HEK293 (cell line): Measurements from ENCODE around the gene AKT3.

Experiments
- CTCF ChIA-PET: fragments of 350-600 bp; formaldehyde crosslinking; extraction: SDS; loops from one replicate; lab custom pipeline; 2021; ENCODE audit warnings: antibody characterized with exemption; lab: Yijun Ruan, JAX
- POLR2A ChIA-PET: fragments of 300-600 bp; formaldehyde crosslinking; extraction: SDS; loops from one replicate; lab custom pipeline; 2020; ENCODE audit warnings: antibody characterized with exemption, inconsistent platforms; lab: Yijun Ruan, JAX
- H3K27ac ChIP-seq: fragments of 200-500 bp; sonication (Bioruptor generic); 2 replicates; pipeline ENCODE4 v1.5.1; 2014; ENCODE audit warnings: low read depth, low read length, control low read depth, inconsistent platforms; ENCODE audit errors: extremely low read depth
- H3K36me3 ChIP-seq, 2 experiments: fragments of 200-500 bp in 1 of 2; sonication (Bioruptor generic) in 1 of 2; 1 replicate in 1 of 2; 2 replicates in 1 of 2; pipeline ENCODE4 v1.5.1; 2014 to 2017; ENCODE audit warnings: inconsistent platforms in 2 of 2, low read length in 2 of 2; ENCODE audit not compliant: control insufficient read depth in 2 of 2, insufficient read depth in 1 of 2
- H3K4me1 ChIP-seq: fragments of 200-500 bp; sonication (Bioruptor generic); 2 replicates; pipeline ENCODE4 v1.5.1; 2014; ENCODE audit warnings: mild to moderate bottlenecking, low read length, inconsistent platforms; ENCODE audit not compliant: control insufficient read depth, insufficient read depth
- H3K4me3 ChIP-seq: 2 replicates; pipeline ENCODE4 v1.5.1; 2011; ENCODE audit warnings: low read depth, mild to moderate bottlenecking, control low read depth, low read length, moderate library complexity
- H3K9me3 ChIP-seq: fragments of 200-500 bp; sonication (Bioruptor generic); 2 replicates; pipeline ENCODE4 v1.5.1; 2014; ENCODE audit warnings: low read depth, low read length, inconsistent platforms; ENCODE audit not compliant: control insufficient read depth, insufficient read depth
- GFI1B ChIP-seq: fragments of 450-650 bp; formaldehyde crosslinking; IDR thresholded peaks from 2 replicates; pipeline ENCODE4 v1.5.1; 2016; ENCODE audit warnings: missing biosample characterization, missing genetic modification characterization
- KLF16 ChIP-seq: fragments of 450-650 bp; formaldehyde crosslinking; IDR thresholded peaks from 2 replicates; pipeline ENCODE4 v1.5.1; 2017; ENCODE audit warnings: missing biosample characterization, missing genetic modification characterization
- MEIS1 ChIP-seq: sonication (generic); formaldehyde crosslinking; IDR thresholded peaks from 2 replicates; pipeline ENCODE4 v1.8.1; 2022; ENCODE audit warnings: missing genetic modification reagents, mild to moderate bottlenecking, borderline replicate concordance
- REPIN1 ChIP-seq: fragments of 450-650 bp; formaldehyde crosslinking; IDR thresholded peaks from 2 replicates; pipeline ENCODE4 v1.5.1; 2017; ENCODE audit warnings: missing biosample characterization, missing genetic modification characterization, low read depth
- YY1 ChIP-seq: fragments of 450-650 bp; formaldehyde crosslinking; IDR thresholded peaks from 2 replicates; pipeline ENCODE4 v1.5.1; 2018; ENCODE audit warnings: missing biosample characterization, missing genetic modification characterization
- YY2 ChIP-seq: fragments of 450-650 bp; formaldehyde crosslinking; IDR thresholded peaks from 2 replicates; pipeline ENCODE4 v1.5.1; 2016; ENCODE audit warnings: missing biosample characterization, missing genetic modification characterization
- ZBTB20 ChIP-seq: fragments of 450-650 bp; formaldehyde crosslinking; IDR thresholded peaks from 2 replicates; pipeline ENCODE4 v1.5.1; 2016; ENCODE audit warnings: missing biosample characterization, missing genetic modification characterization
- ZBTB8A ChIP-seq: fragments of 450-650 bp; formaldehyde crosslinking; IDR thresholded peaks from 2 replicates; pipeline ENCODE4 v1.5.1; 2016; ENCODE audit warnings: missing biosample characterization, missing genetic modification characterization
- ZNF114 ChIP-seq: fragments of 450-650 bp; formaldehyde crosslinking; IDR thresholded peaks from 2 replicates; pipeline ENCODE4 v1.5.0; 2017; ENCODE audit warnings: missing biosample characterization, missing genetic modification characterization
- ZNF138 ChIP-seq: fragments of 450-650 bp; formaldehyde crosslinking; IDR thresholded peaks from 2 replicates; pipeline ENCODE4 v1.5.1; 2016; ENCODE audit warnings: missing biosample characterization, missing genetic modification characterization, borderline replicate concordance
- ZNF155 ChIP-seq: fragments of 450-650 bp; formaldehyde crosslinking; IDR thresholded peaks from 2 replicates; pipeline ENCODE4 v1.5.1; 2016; ENCODE audit warnings: missing biosample characterization, missing genetic modification characterization
- ZNF169 ChIP-seq: fragments of 450-650 bp; formaldehyde crosslinking; IDR thresholded peaks from 2 replicates; pipeline ENCODE4 v1.5.1; 2016; ENCODE audit warnings: missing biosample characterization, missing genetic modification characterization
- ZNF223 ChIP-seq: fragments of 450-650 bp; formaldehyde crosslinking; IDR thresholded peaks from 2 replicates; pipeline ENCODE4 v1.5.1; 2016; ENCODE audit warnings: missing biosample characterization, missing genetic modification characterization
- ZNF239 ChIP-seq: fragments of 450-650 bp; formaldehyde crosslinking; IDR thresholded peaks from 2 replicates; pipeline ENCODE4 v1.5.1; 2016; ENCODE audit warnings: missing biosample characterization, missing genetic modification characterization
- ZNF324 ChIP-seq: fragments of 450-650 bp; formaldehyde crosslinking; IDR thresholded peaks from 2 replicates; pipeline ENCODE4 v1.5.1; 2016; ENCODE audit warnings: missing biosample characterization, missing genetic modification characterization
- ZNF394 ChIP-seq: fragments of 450-650 bp; formaldehyde crosslinking; IDR thresholded peaks from 2 replicates; pipeline ENCODE4 v1.5.1; 2016; ENCODE audit warnings: missing biosample characterization, missing genetic modification characterization, mild to moderate bottlenecking, moderate library complexity, borderline replicate concordance
- ZNF548 ChIP-seq: fragments of 450-650 bp; formaldehyde crosslinking; IDR thresholded peaks from 2 replicates; pipeline ENCODE4 v1.5.1; 2016; ENCODE audit warnings: missing biosample characterization, missing genetic modification characterization
- ZNF549 ChIP-seq: fragments of 450-650 bp; IDR thresholded peaks from 2 replicates; pipeline ENCODE4 v1.5.1; 2018; ENCODE audit warnings: missing biosample characterization, missing genetic modification characterization, mild to moderate bottlenecking, inconsistent platforms, moderate library complexity
- ZNF610 ChIP-seq: fragments of 450-650 bp; formaldehyde crosslinking; IDR thresholded peaks from 2 replicates; pipeline ENCODE4 v1.5.1; 2016; ENCODE audit warnings: missing biosample characterization, missing genetic modification characterization, borderline replicate concordance
- ZNF660 ChIP-seq: fragments of 450-650 bp; IDR thresholded peaks from 2 replicates; pipeline ENCODE4 v1.5.1; 2018; ENCODE audit warnings: missing biosample characterization, mild to moderate bottlenecking, missing genetic modification characterization
- ZNF701 ChIP-seq: fragments of 450-650 bp; formaldehyde crosslinking; IDR thresholded peaks from 2 replicates; pipeline ENCODE4 v1.5.1; 2016; ENCODE audit warnings: missing biosample characterization, missing genetic modification characterization
- ZNF791 ChIP-seq: fragments of 450-650 bp; formaldehyde crosslinking; IDR thresholded peaks from 2 replicates; pipeline ENCODE4 v1.5.1; 2016; ENCODE audit warnings: missing biosample characterization, missing genetic modification characterization
- ZNF830 ChIP-seq: fragments of 450-650 bp; IDR thresholded peaks from 2 replicates; pipeline ENCODE4 v1.5.0; 2018; ENCODE audit warnings: missing biosample characterization, missing genetic modification characterization, low read depth, mild to moderate bottlenecking, moderate library complexity
- TF ChIP-seq, protein P1 (sequence below): fragments of 450-650 bp; formaldehyde crosslinking; IDR thresholded peaks from 2 replicates; pipeline ENCODE4 v1.5.1; 2016; ENCODE audit warnings: missing biosample characterization, missing genetic modification characterization
- TF ChIP-seq, protein P2 (sequence below): fragments of 450-650 bp; formaldehyde crosslinking; IDR thresholded peaks from 2 replicates; pipeline ENCODE4 v1.5.1; 2016; ENCODE audit warnings: missing biosample characterization, missing genetic modification characterization
- TF ChIP-seq, protein P3 (sequence below): fragments of 450-650 bp; formaldehyde crosslinking; IDR thresholded peaks from 2 replicates; pipeline ENCODE4 v1.5.1; 2016; ENCODE audit warnings: missing biosample characterization, missing genetic modification characterization
- TF ChIP-seq, protein P4 (sequence below): fragments of 450-650 bp; IDR thresholded peaks from 2 replicates; pipeline ENCODE4 v1.5.1; 2018; ENCODE audit warnings: missing biosample characterization, mild to moderate bottlenecking, missing genetic modification characterization

Gene AKT3

DNA sequence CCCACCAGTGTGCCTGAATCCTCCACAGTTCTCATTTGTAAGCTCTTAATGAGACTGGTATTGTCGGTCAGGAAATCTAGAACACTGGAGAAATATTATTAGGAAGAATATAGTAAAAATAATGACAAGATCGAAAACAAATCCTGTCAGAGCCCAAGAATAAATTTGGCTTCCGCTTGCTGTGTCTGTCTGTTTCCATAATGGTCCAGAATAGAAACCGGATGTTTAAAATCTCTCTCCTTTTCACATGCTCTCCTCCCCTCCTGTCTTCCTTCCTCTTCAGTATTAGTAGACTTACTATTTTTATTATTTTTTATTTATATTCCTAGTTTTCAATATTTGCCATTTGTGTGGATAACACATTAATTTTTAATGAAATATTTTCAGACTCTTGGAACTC lies 406.5 kb downstream of the AKT3 start:
- no peak for TF ChIP-seq GFI1B (tag by site-specific recombination)
- no peak for TF ChIP-seq ZNF791 (tag by site-specific recombination)
- no peak for TF ChIP-seq ZNF155 (tag by site-specific recombination)
- TF ChIP-seq ZNF549 (tag by site-specific recombination): no peak
- no peak for TF ChIP-seq ZNF610 (tag by site-specific recombination)
- TF ChIP-seq ZBTB20 (tag by site-specific recombination): no peak
- TF ChIP-seq ZBTB8A (tag by site-specific recombination): no peak
- no peak for TF ChIP-seq REPIN1
- no peak overlapping the region for H3K27ac ChIP-seq
- ChIA-PET POLR2A (no interaction called here), CTCF (interaction anchor here (0.7 to 1.1 kb wide), 2 partner anchors 10 to 42 kb away, joined by 3 read pairs; no protein-coding TSS in a partner anchor)
- H3K4me3 ChIP-seq: no peak overlapping the region
- H3K36me3 ChIP-seq: no peaks in the 10 kb centered on the region
- no peaks in the 10 kb centered on the region for H3K4me1 ChIP-seq
- H3K9me3 ChIP-seq: no peaks in the 10 kb centered on the region

DNA sequence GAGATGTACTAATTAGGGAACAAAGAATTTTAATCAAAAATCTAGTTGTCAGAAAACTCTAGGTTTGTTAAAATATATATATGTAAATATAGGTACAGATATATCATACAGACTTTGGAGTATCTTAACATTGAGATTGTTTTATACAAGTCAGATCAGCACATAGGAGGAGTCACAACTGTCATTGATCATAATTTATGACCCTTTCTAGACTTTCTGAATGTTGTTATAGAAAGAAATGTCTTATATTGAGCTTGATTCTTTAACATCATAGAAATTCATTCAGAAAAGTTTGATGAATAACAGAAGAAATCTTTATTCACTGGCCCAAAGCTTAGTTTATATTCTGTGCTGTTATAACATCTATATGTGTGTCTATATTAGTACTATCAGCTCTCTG lies 408.4 kb downstream of the AKT3 start:
- TF ChIP-seq ZNF791 (tag by site-specific recombination) (no peak), ZNF138 (tag by site-specific recombination) (no peak), KLF16 (tag by site-specific recombination) (no peak), ZNF169 (tag by site-specific recombination) (no peak), YY2 (tag by site-specific recombination) (no peak), ZNF701 (no peak), YY1 (tag by site-specific recombination) (no peak), MEIS1 (CRISPR knock-in tag) (no peak), ZNF114 (no peak), ZNF324 (no peak), ZNF239 (tag by site-specific recombination) (no peak), ZNF223 (tag by site-specific recombination) (no peak), ZNF394 (no peak), ZNF548 (tag by site-specific recombination) (no peak), ZNF660 (tag by site-specific recombination) (no peak), ZNF830 (tag by site-specific recombination) (no peak)
- TF ChIP-seq, protein P1, sequence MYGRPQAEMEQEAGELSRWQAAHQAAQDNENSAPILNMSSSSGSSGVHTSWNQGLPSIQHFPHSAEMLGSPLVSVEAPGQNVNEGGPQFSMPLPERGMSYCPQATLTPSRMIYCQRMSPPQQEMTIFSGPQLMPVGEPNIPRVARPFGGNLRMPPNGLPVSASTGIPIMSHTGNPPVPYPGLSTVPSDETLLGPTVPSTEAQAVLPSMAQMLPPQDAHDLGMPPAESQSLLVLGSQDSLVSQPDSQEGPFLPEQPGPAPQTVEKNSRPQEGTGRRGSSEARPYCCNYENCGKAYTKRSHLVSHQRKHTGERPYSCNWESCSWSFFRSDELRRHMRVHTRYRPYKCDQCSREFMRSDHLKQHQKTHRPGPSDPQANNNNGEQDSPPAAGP (tag by site-specific recombination): no peak
- TF ChIP-seq, protein P2, sequence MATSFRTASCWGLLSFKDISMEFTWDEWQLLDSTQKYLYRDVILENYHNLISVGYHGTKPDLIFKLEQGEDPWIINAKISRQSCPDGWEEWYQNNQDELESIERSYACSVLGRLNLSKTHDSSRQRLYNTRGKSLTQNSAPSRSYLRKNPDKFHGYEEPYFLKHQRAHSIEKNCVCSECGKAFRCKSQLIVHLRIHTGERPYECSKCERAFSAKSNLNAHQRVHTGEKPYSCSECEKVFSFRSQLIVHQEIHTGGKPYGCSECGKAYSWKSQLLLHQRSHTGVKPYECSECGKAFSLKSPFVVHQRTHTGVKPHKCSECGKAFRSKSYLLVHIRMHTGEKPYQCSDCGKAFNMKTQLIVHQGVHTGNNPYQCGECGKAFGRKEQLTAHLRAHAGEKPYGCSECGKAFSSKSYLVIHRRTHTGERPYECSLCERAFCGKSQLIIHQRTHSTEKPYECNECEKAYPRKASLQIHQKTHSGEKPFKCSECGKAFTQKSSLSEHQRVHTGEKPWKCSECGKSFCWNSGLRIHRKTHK: no peak
- TF ChIP-seq, protein P3, sequence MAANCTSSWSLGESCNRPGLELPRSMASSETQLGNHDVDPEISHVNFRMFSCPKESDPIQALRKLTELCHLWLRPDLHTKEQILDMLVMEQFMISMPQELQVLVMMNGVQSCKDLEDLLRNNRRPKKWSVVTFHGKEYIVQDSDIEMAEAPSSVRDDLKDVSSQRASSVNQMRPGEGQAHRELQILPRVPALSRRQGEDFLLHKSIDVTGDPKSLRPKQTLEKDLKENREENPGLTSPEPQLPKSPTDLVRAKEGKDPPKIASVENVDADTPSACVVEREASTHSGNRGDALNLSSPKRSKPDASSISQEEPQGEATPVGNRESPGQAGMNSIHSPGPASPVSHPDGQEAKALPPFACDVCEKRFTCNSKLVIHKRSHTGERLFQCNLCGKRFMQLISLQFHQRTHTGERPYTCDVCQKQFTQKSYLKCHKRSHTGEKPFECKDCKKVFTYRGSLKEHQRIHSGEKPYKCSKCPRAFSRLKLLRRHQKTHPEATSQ (tag by site-specific recombination): no peak
- TF ChIP-seq, protein P4, sequence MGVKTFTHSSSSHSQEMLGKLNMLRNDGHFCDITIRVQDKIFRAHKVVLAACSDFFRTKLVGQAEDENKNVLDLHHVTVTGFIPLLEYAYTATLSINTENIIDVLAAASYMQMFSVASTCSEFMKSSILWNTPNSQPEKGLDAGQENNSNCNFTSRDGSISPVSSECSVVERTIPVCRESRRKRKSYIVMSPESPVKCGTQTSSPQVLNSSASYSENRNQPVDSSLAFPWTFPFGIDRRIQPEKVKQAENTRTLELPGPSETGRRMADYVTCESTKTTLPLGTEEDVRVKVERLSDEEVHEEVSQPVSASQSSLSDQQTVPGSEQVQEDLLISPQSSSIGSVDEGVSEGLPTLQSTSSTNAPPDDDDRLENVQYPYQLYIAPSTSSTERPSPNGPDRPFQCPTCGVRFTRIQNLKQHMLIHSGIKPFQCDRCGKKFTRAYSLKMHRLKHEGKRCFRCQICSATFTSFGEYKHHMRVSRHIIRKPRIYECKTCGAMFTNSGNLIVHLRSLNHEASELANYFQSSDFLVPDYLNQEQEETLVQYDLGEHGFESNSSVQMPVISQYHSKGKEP (tag by site-specific recombination): no peak
- TF ChIP-seq, all 188 proteins: peak for 0
- H3K4me3 ChIP-seq: no peak overlapping the region
- POLR2A ChIA-PET: no interaction called here
- H3K9me3 ChIP-seq: no peaks in the 10 kb centered on the region
- no peak overlapping the region for H3K27ac ChIP-seq
- H3K36me3 ChIP-seq: no peaks in the 10 kb centered on the region
- H3K4me1 ChIP-seq: no peaks in the 10 kb centered on the region
- CTCF ChIA-PET: interaction anchor here (0.5 kb wide), 1 partner anchor 1425 kb away, joined by 3 read pairs; no protein-coding TSS in a partner anchor
